HuH-7 (cell line): ENCODE measurements around the gene CRLF1.

Experiments
- DNase-seq: peaks from one replicate; pipeline ENCODE4 v3.0.0; 2011; ENCODE audit warnings: low spot score

Gene CRLF1

DNA sequence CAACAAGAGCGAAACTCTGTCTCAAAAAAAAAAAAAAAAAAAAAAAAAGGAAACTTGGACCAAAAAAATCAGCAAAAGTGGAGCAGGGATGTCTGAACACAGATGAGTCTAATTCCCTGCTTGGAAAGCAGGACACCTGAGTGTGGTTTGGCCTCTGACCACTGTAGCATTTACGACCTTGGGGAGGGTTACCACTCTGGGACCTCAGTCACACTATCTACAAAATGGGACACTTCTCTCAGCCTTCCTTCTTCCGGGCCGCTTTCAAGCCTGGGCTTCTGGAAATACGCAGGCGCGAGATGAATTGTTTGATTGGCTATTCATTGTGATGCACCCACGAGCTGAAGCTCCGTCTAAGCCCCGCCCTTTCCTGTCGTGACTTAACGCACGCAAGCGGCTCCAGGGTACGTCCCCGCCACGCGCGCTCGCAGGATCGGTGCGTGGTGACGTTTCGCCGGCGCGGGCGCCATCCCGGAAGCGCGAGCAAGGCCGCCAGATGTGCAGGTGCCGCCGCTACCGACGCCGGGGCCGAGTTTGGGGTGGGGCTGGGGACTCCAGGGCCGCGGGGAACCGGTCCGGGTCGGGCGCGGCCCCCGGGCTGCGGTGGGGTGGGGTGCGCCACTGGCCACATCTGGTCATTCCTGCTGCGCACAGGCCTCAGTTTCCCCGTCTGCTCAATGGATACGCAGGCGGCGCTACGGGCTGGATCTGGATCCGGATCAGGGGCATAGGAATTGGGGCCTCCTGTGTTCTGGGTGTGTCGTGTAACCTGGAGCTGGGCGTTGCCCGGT is 49.0 kb downstream of the CRLF1 start, which contains the start of gene KXD1:
Gene KXD1, plus strand, starts transcription at position 460 of the 791 bp plus-strand sequence. CDS start 4,187 bp downstream, outside the sequence.
- DNase-seq = peak; percentile 95

DNA sequence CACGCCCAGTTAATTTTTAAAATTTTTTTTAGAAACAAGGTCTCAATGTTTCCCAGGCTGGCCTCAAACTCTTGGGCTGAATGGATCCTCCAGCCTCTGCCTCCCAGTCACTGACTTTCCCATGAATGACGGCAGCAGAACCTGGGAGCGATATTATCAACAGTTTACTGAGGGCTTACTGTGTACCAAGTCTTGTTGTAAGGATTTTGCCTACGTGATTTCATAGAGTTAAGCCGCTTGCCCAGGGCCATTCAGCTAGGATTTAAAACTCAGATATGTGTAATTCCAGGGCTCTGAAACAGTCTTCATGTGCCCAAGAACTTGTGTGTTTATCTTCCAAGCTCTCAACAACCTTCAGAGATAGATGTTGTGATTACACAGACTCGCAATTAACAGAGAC is 55.0 kb downstream of the CRLF1 start:
- DNase-seq = no peak

DNA sequence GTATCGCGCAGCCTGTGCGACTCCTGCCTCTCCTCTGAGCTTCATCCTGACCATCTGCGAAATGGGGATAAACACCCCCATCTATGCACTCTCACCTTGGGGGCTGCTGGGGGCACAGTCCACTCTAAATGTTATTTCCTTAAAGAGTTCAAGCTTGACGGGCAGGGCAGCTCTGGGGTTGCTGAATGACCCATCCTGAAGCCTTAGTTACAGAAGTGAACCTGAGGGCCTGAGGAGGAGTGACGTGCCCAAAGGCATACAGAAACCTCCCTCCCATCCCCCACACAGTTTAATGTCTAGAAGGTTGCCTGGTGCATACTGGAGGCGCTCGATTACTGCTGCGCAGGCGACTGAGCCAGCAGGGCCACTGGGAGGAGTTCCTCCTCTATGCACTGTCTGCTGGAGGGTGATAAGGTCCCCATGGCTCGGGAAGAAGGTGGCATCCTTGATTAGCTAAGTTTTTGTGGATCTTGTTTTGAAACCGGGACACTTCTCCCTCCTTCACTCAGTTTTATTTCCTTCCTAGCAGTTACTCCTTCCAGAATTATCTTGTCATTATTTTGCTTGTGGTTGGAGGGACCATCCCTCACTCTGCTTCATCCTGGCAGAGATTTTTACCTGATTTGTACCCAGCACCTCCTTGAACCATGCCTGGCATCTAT is 62.7 kb downstream of the CRLF1 start:
- DNase-seq = peak; percentile 65
